ENCODE data around the gene CMIP.

The CMIP gene

GRCh38 chr16:81562926-81563325, 118.3 kb downstream of the CMIP start:
- Histone ChIP-seq H2AFZ (ENCODE audit: low read depth, low read length) (no peak overlapping the region), H3K36me3 (ENCODE audit: insufficient read depth, low read length) (no peaks in the 10 kb centered on the region), H3K9ac (ENCODE audit: low read depth, low read length) (no peak overlapping the region), H3K4me1 (ENCODE audit: insufficient read depth, low read length) (no peaks in the 10 kb centered on the region), H3K4me3 (ENCODE audit: low read depth in 1 of 2, low read length in 2 of 2) (no peak overlapping the region), H3K9me3 (ENCODE audit: insufficient read depth, low read length, severe bottlenecking) (no peaks in the 10 kb centered on the region), H3K27me3 (ENCODE audit: insufficient read depth, low read length, poor library complexity) (no peaks in the 10 kb centered on the region), H3K79me2 (ENCODE audit: insufficient read depth, low read length) (peaks cover 93% of the 10 kb centered on the region), H3K4me2 (ENCODE audit: insufficient read depth, low read length) (no peak overlapping the region), H4K20me1 (ENCODE audit: insufficient read depth, low read length) (peaks cover 93% of the 10 kb centered on the region), H3K27ac (ENCODE audit: low read length) (no peak overlapping the region)
- TF ChIP-seq EZH2 (IDR thresholded peaks at IDR 0.05; ENCODE audit: borderline replicate concordance, low read depth, low read length, severe bottlenecking): no peak
- ATAC-seq (ENCODE audit: insufficient read depth, low read depth): no peak
- no peak for DNase-seq

- DNase-seq (no peak), ATAC-seq (ENCODE audit: insufficient read depth, low read depth) (no peak)
- H3K9me3 ChIP-seq (ENCODE audit: insufficient read depth, low read length, severe bottlenecking): no peaks in the 10 kb centered on the region
- no peak overlapping the region for H3K4me2 ChIP-seq (ENCODE audit: insufficient read depth, low read length)
- H3K4me1 ChIP-seq (ENCODE audit: insufficient read depth, low read length): no peaks in the 10 kb centered on the region
- H3K36me3 ChIP-seq (ENCODE audit: insufficient read depth, low read length): no peaks in the 10 kb centered on the region
- H3K4me3 ChIP-seq (ENCODE audit: low read depth in 1 of 2, low read length in 2 of 2): no peak overlapping the region
- H3K27me3 ChIP-seq (ENCODE audit: insufficient read depth, low read length, poor library complexity): no peaks in the 10 kb centered on the region
- peaks cover 95% of the 10 kb centered on the region for H4K20me1 ChIP-seq (ENCODE audit: insufficient read depth, low read length)
- peaks cover 93% of the 10 kb centered on the region for H3K79me2 ChIP-seq (ENCODE audit: insufficient read depth, low read length)
- H3K9ac ChIP-seq (ENCODE audit: low read depth, low read length): no peak overlapping the region
- no peak overlapping the region; the same call in 1 of the 2 replicates for H3K27ac ChIP-seq (ENCODE audit: low read length)
- TF ChIP-seq EZH2 (IDR thresholded peaks at IDR 0.05; ENCODE audit: borderline replicate concordance, low read depth, low read length, severe bottlenecking): no peak
- TF ChIP-seq, protein P1, sequence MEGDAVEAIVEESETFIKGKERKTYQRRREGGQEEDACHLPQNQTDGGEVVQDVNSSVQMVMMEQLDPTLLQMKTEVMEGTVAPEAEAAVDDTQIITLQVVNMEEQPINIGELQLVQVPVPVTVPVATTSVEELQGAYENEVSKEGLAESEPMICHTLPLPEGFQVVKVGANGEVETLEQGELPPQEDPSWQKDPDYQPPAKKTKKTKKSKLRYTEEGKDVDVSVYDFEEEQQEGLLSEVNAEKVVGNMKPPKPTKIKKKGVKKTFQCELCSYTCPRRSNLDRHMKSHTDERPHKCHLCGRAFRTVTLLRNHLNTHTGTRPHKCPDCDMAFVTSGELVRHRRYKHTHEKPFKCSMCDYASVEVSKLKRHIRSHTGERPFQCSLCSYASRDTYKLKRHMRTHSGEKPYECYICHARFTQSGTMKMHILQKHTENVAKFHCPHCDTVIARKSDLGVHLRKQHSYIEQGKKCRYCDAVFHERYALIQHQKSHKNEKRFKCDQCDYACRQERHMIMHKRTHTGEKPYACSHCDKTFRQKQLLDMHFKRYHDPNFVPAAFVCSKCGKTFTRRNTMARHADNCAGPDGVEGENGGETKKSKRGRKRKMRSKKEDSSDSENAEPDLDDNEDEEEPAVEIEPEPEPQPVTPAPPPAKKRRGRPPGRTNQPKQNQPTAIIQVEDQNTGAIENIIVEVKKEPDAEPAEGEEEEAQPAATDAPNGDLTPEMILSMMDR (IDR thresholded peaks at IDR 0.05; ENCODE audit: borderline replicate concordance, extremely low read depth, low read length, poor library complexity, severe bottlenecking): no peak
- H2AFZ ChIP-seq (ENCODE audit: low read depth, low read length): no peak overlapping the region
These were observed 119.9 kb downstream of the CMIP start for GRCh38 chr16:81564421-81564911.

GRCh38 chr16:81565321-81566028, 120.9 kb downstream of the CMIP start:
- DNase-seq: no peak
- Histone ChIP-seq H3K79me2 (ENCODE audit: insufficient read depth, low read length) (peaks cover 98% of the 10 kb centered on the region), H3K9me3 (ENCODE audit: insufficient read depth, low read length, severe bottlenecking) (no peaks in the 10 kb centered on the region), H2AFZ (ENCODE audit: low read depth, low read length) (no peak overlapping the region), H3K9ac (ENCODE audit: low read depth, low read length) (no peak overlapping the region), H3K4me3 (ENCODE audit: low read depth in 1 of 2, low read length in 2 of 2) (no peak overlapping the region), H3K4me2 (ENCODE audit: insufficient read depth, low read length) (no peak overlapping the region), H3K27me3 (ENCODE audit: insufficient read depth, low read length, poor library complexity) (no peaks in the 10 kb centered on the region), H3K36me3 (ENCODE audit: insufficient read depth, low read length) (no peaks in the 10 kb centered on the region), H3K27ac (ENCODE audit: low read length) (no peak overlapping the region), H4K20me1 (ENCODE audit: insufficient read depth, low read length) (peaks cover 99% of the 10 kb centered on the region), H3K4me1 (ENCODE audit: insufficient read depth, low read length) (no peaks in the 10 kb centered on the region)
- no peak for ATAC-seq (ENCODE audit: insufficient read depth, low read depth)
- TF ChIP-seq, protein P1 (IDR thresholded peaks at IDR 0.05; ENCODE audit: borderline replicate concordance, extremely low read depth, low read length, poor library complexity, severe bottlenecking): no peak
- no peak for TF ChIP-seq EZH2 (IDR thresholded peaks at IDR 0.05; ENCODE audit: borderline replicate concordance, low read depth, low read length, severe bottlenecking)

DNA sequence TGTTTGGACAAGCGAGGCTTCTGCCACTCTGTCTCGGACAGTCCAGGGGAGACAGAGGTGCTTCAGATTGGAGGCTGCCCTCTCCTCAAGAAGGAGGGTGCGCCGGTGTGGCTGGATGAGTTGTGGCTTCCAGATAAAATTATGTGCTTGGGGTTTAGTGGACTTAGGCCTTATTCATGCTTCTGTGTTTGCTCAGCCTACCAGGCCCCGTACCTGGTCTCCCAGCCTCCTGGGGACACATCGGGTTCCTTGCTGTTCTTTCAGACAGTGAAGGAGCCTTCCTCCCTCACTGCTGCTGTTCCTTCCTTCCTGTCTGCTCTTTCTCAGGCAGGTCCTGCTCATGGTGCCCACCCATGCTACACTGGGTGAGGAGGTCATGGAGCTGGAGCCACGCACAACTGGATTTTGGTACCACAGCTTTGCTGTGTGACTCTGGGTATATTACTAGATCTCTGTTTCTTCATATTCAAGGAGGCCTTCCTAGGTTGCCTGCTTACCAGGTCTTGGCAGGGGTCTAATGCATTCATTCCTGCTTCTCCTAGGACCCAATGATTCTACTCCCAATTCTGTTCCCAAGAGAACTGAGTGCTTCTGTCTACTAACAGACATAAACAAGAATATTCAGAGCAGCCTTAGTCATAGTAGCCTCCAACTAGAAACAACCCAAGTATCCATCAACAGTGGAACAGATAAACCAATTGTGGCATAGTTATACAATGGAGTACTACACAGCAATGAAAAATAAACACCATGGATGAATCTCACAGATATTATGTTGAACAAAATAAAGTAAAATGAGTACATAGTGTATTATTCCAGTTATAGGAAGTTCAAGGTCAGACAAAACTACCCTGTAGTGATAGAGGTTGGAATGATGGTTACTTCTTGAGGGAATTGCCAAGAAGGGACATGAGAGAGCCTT, 121.7 kb downstream of the CMIP start:
- Histone ChIP-seq H2AFZ (ENCODE audit: low read depth, low read length) (no peak overlapping the region), H3K36me3 (ENCODE audit: insufficient read depth, low read length) (no peaks in the 10 kb centered on the region), H3K4me2 (ENCODE audit: insufficient read depth, low read length) (no peak overlapping the region), H3K9me3 (ENCODE audit: insufficient read depth, low read length, severe bottlenecking) (no peaks in the 10 kb centered on the region), H3K27me3 (ENCODE audit: insufficient read depth, low read length, poor library complexity) (no peaks in the 10 kb centered on the region), H3K79me2 (ENCODE audit: insufficient read depth, low read length) (peaks cover 96% of the 10 kb centered on the region), H3K27ac (ENCODE audit: low read length) (no peak overlapping the region), H3K4me1 (ENCODE audit: insufficient read depth, low read length) (no peaks in the 10 kb centered on the region), H4K20me1 (ENCODE audit: insufficient read depth, low read length) (peaks cover 96% of the 10 kb centered on the region), H3K4me3 (ENCODE audit: low read depth in 1 of 2, low read length in 2 of 2) (no peak overlapping the region), H3K9ac (ENCODE audit: low read depth, low read length) (no peak overlapping the region)
- TF ChIP-seq EZH2 (IDR thresholded peaks at IDR 0.05; ENCODE audit: borderline replicate concordance, low read depth, low read length, severe bottlenecking): no peak
- TF ChIP-seq, protein P1 (IDR thresholded peaks at IDR 0.05; ENCODE audit: borderline replicate concordance, extremely low read depth, low read length, poor library complexity, severe bottlenecking): no peak
- no peak for DNase-seq
- no peak for ATAC-seq (ENCODE audit: insufficient read depth, low read depth)
